ENCODE measurements around the gene CLIC2.

The CLIC2 gene

GRCh38 chrX:155262970-155263754, 71.3 kb downstream of the CLIC2 start:
- DNase-seq, result no peak

- no peak for DNase-seq
These were observed 74.7 kb downstream of the CLIC2 start for GRCh38 chrX:155259752-155260151.

GRCh38 chrX:155251391-155251790, 83.0 kb downstream of the CLIC2 start:
- no peak for DNase-seq

GRCh38 chrX:155247497-155247896, 86.9 kb downstream of the CLIC2 start:
- DNase-seq, result no peak

- no peak for DNase-seq
These were observed 87.7 kb downstream of the CLIC2 start for GRCh38 chrX:155246748-155247147.

GRCh38 chrX:155242300-155242699, 92.1 kb downstream of the CLIC2 start:
- no peak for DNase-seq

GRCh38 chrX:155237719-155238118, 96.7 kb downstream of the CLIC2 start:
- no peak for DNase-seq

- DNase-seq, result no peak
These were observed 98.5 kb downstream of the CLIC2 start for GRCh38 chrX:155235891-155236290.

- no peak for DNase-seq
These were observed 103.3 kb downstream of the CLIC2 start for GRCh38 chrX:155231163-155231562.

Data from GDM1 (cell line).